NCI-H2171 (cell line): Measurements from ENCODE around the gene PLEK.
"Not testable (repeated sequence)": the region's sequence is repeated elsewhere in the genome, so short reads cannot be mapped to it uniquely, and the experiment has no call there.

Experiments
- DNase-seq: peaks from one replicate; lab custom pipeline; 2025; lab: John Stamatoyannopoulos, UW

PLEK gene

DNA sequence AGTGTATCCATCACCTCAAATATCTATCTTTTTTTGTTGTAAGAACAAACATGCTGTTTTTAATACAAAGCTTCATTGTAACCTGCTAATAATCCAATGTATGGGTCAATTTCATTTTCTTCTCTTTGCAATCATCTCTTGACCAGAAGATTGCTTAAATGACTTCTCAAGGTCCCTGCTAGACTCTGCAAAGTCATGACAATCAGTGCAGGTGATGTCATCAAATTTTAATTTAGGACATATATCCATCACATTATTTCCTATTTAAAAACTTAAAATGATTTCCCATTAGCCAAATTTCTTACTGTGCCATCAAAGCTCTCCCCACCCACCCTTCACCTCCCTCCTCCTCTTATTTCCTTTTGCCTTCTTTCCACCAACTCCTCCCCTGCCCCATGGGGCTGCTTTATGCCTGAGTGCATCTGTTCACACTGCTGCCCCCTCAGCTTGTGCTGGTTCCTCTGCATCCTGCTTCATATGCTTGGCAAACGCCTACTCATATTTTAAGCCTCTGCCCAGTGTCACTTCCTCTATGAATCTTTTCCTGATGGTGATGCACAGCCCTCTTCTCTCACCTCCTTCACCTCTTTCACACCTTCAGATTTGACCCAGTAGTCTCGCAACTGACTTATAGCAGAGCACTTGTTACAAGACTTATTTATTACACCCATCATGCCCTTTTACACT, 20.3 kb downstream of the PLEK start:
- peak; percentile 29 for DNase-seq

DNA sequence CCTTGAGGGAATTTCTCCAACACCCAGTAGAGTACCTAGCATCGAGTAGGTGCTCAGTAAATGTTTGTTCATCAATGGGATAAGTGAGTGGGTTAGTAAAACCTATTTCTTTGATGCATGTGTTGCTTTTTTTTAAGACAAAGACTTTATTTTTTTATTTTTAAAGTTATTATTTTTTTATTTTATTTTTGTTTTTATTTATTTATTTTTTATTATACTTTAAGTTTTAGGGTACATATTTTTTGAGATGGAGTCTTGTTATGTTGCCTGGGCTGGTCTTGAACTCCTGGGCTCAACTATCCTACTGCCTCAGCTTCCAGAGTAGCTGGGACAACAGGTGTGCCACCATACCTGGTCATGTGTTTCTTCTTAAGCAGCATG, 20.8 kb downstream of the PLEK start:
- DNase-seq = no peak

DNA sequence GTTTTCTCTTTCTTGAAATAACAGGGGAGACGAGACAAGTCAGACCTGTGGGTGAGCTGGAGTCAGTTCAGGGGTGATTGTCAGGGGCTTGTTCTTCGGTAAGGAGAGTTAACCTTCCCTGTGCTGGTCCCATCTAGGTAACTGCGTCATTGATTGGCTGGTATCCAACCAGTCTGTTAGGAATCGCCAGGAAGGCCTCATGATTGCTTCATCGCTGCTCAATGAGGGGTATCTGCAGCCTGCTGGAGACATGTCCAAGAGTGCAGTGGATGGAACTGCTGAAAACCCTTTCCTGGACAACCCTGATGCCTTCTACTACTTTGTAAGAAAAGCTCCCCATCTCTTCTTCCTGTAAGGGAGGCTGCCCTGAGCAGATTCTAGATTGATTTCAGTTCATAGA, 21.3 kb downstream of the PLEK start:
- no peak for DNase-seq

DNA sequence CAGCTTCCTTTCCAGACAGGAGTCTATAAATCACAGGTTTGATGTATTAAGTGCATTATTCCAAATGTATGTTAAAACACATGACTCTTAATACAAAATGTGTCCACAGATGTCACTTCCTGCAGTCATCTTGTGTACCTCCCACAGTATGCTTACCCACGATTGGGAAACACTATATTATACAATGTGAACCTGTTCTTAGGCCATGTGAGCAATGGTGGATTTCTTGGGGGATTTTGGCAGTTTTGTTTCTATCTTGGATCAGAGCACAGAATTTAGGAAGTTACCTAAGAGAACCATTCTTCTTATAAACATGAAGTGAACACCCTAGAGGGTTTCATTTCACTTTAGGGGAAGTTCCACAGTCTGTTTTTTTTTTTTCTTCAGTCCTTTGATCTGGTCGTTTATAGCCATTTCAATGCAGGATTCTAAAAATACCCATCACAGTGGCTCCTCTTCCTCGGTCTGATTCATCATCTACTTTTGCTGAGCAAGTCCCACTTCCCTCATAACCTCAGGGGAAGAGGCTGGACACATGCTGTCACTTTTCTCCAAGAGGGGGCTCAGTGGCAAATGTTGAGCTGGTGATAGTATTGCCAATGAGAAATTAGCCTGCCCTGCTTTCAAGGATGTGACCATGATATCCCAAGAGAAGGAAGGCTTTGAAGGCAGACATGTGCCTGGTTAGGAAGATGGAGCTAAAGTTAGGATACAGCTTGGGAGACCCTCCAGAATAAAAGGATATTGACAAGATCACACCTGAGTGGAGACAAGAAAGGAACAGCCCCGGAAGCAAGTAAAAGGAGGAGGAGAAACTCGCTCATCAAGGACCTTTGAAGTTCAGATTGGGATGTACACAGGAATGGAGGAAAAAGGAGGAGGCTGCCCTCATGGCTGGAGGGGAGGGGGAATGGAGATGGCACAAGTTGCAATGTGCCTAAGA, 22.6 kb downstream of the PLEK start:
- no peak for DNase-seq

- no peak for DNase-seq
These were observed 23.3 kb downstream of the PLEK start for GRCh38 chr2:68388358-68388757.

DNA sequence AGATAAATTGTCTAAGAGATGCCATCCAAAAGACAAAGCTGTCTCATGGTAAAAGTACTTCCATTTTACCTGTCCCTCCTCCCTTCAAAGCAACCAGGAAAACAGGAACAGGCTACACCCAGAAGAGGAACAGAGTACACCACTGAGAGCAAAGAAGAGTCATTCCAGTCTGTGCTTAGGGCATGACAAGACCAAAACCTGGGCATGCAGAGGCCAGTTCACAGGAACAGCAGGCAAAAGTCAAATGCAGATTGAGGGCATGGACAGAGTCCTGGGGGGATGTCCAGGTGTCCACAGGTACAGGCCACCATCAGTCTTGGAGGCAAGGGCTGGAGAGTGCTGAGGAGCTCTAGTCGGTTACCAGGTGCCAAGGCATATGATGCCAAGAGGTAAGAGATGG, 23.7 kb downstream of the PLEK start:
- DNase-seq = no peak

DNA sequence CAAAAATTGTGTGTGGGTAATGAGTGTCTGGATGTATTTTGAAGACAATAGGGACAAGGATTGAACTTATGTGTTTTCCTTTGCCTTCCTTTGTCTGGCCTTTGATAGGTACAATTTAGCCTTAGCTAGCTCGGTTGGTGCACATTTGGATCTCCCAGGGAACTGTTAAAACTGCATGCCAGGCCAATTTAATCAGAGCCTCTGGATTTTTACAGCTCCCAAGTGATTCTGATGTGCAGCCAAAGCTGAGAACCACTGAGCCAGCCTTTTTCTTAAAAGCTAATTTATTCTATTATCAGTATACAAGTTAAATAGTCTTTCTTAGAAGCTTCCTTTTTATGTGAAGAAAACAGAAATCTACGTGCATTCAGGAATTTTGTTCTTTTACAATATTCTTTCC, 25.0 kb downstream of the PLEK start:
- DNase-seq = no peak

DNA sequence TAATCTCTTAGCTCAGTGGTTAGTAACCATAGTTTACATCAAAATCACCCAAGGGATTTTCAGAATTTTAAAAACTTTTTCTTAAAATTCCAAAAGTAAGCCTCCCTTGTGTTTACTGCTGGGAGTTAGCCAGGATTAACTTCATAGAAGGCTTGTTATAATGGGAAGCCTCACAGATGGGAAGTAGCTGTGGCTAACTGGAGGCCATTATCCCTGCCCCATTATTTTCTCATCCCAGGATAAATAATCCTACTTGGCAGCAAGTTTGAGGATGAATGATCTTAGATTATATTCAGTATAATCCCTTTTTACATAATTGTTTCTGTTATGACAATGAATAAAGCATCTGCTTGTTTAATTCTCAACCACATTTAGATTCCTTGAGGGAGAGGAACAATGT, 25.5 kb downstream of the PLEK start:
- no peak for DNase-seq

DNA sequence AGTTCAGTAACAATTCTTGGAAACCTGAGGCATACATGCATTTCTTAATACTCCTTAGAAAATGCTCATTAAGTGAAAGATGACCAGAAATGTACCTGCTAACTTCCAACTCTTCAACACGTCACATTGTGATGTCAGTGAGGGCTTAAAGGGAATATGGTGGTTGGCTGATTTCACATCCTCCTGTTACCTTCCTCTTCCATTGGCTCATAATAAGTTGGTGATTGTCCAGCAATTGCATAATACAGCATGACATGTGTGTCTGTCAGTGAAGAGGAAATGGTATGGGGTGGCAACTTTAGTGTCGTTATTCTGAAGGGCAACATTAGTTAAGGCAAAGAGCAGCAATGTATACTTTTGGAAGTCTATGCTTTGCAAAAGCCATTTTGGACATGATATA, 26.0 kb downstream of the PLEK start:
- no peak for DNase-seq

DNA sequence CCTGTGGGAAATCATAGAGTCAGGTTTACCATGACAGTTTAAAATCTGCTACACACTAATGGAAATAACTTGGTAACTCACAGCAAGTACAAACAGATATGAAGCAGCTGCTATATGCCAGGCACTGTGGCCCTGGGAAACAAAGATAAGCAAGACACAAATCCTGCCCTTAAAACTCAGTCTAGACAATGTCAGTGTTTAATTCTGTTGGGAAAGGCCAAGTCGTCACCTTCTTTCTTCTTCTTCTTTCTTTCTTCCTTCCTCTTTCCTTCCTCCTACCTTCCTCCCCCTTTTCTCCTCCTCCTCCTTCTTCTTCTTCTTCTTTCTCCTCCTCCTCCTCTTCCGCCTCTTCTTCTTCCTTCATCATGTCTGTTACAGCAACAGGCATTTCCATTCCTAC, 26.8 kb downstream of the PLEK start:
- DNase-seq = no peak

GRCh38 chr2:68396093-68396492, 31.0 kb downstream of the PLEK start:
- DNase-seq = no peak

- DNase-seq = not testable (repeated sequence)
These were observed 32.7 kb downstream of the PLEK start for GRCh38 chr2:68397704-68398263.

GRCh38 chr2:68403199-68403644, 38.1 kb downstream of the PLEK start:
- no peak for DNase-seq

DNA sequence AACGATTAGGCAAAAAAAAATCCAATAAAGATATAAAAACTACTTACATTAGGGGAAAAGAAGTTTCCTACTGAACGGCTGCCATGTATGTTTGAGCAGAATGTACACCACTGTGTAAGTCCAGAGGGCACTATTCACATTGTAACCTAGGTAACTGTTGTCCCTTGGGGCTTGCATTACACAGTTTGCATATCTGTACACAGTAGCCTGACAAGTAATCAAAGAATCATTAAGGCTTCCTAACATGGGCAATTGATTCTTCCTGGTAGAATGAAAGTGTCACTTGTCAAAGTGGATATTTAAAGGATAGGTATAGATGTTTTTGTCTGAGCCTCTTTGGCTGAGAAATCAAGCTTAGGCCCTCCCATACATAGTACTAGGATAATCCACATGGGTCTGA, 39.1 kb downstream of the PLEK start:
- no peak for DNase-seq

DNA sequence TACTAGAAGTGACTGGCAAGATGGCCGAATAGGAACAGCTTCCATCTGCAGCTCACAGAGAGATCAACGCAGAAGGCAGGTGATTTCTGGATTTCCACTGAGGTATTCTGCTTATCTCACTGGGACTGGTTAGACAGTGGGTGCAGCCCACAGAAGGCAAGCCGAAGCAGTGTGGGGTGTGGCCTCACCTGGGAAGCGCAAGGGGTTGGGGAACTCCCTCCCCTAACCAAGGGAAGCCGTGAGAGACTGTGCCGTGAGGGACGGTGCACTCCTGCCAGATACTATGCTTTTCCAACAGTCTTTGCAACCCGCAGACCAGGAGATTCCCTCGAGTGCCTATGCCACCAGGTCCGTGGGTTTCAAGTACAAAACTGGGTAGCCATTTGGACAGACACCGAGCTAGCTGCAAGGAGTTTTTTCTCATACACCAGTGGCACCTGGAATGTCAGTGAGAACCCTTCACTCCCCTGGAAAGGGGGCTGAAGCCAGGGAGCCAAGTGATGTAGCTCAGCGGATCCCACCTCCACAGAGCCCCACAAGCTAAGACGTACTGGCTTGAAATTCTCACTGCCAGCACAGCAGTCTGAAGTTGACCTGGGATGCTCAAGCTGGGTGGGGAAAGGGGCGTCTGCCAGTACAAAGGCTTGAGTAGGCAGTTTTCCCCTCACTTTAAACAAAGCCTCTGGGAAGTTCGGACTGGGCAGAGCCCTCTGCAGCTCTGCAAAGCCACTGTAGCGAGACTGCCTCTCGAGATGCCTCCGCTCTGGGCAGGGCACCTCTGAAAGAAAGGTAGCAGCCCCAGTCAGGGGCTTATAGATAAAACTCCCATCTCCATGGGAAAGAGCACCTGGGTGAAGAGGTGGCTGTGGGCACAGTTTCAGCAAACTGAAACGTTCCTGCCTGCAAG, 40.1 kb downstream of the PLEK start:
- no peak for DNase-seq

- no peak for DNase-seq
These were observed 46.5 kb downstream of the PLEK start for GRCh38 chr2:68411397-68412126.

- no peak for DNase-seq
These were observed 47.2 kb downstream of the PLEK start for GRCh38 chr2:68412127-68412819.

GRCh38 chr2:68413466-68413865, 48.4 kb downstream of the PLEK start:
- no peak for DNase-seq

DNA sequence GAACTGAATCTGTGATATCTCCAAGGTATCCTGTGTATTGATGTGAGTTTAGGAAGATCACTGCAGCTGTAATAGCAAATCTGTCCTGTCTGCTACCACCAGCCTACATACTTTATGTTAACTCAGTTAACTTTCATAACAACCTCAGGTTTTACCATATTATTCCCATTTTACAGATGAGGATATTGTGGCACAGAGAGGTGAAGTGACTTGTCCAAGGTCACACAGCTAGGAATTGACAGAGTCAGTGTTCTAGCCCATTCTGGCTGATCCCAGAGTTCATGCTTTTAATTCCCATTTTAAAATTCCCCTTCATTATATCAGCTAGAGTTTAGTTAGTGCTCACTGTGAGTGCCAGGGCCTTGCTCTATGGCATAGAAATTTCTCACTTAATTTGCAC, 49.4 kb downstream of the PLEK start:
- no peak for DNase-seq

GRCh38 chr2:68414876-68415275, 49.8 kb downstream of the PLEK start:
- no peak for DNase-seq

- DNase-seq = no peak
These were observed 50.4 kb downstream of the PLEK start for GRCh38 chr2:68415521-68415920.
